ENCODE data around the gene SLC16A8.

SLC16A8 gene

GRCh38 chr22:38085501-38085900, 1.5 kb upstream of the SLC16A8 start (continued):
- TF ChIP-seq CREB5 (CRISPR knock-in tag; IDR thresholded peaks at IDR 0.05; ENCODE audit: low read depth) (no peak), ARNTL (CRISPR knock-in tag; IDR thresholded peaks at IDR 0.05; ENCODE audit: borderline replicate concordance, low read depth) (no peak)

- no peak for TF ChIP-seq PATZ1 (CRISPR knock-in tag; IDR thresholded peaks at IDR 0.05; ENCODE audit: borderline replicate concordance)
- no peak for ATAC-seq
Observed at GRCh38 chr22:38085056-38085455, 1.1 kb upstream of the SLC16A8 start.

GRCh38 chr22:38082986-38083710, 836 bp downstream of the SLC16A8 start:
- ATAC-seq: no peak
- no peak for TF ChIP-seq RARB (CRISPR knock-in tag; IDR thresholded peaks at IDR 0.05)
- TF ChIP-seq TOX (CRISPR knock-in tag; IDR thresholded peaks at IDR 0.05; ENCODE audit: borderline replicate concordance): no peak
- TF ChIP-seq ZNF8 (CRISPR knock-in tag; IDR thresholded peaks at IDR 0.05): no peak
- TF ChIP-seq ZNF70 (CRISPR knock-in tag; IDR thresholded peaks at IDR 0.05): no peak
- no peak for TF ChIP-seq PPARA (CRISPR knock-in tag; IDR thresholded peaks at IDR 0.05; ENCODE audit: borderline replicate concordance)
- TF ChIP-seq OSR1 (CRISPR knock-in tag; IDR thresholded peaks at IDR 0.05): no peak
- TF ChIP-seq ZFP3 (CRISPR knock-in tag; IDR thresholded peaks at IDR 0.05): no peak
- no peak for TF ChIP-seq TCF4 (CRISPR knock-in tag; IDR thresholded peaks at IDR 0.05; ENCODE audit: borderline replicate concordance)
- TF ChIP-seq SNAI2 (CRISPR knock-in tag; IDR thresholded peaks at IDR 0.05): no peak
- no peak for TF ChIP-seq ARNTL (CRISPR knock-in tag; IDR thresholded peaks at IDR 0.05; ENCODE audit: borderline replicate concordance, low read depth)
- TF ChIP-seq ZFP30 (CRISPR knock-in tag; IDR thresholded peaks at IDR 0.05): no peak
- no peak for TF ChIP-seq ZNF565 (CRISPR knock-in tag; conservative IDR thresholded peaks at IDR 0.05; ENCODE audit: low read depth)
- no peak for TF ChIP-seq ISL1 (CRISPR knock-in tag; IDR thresholded peaks at IDR 0.05)
- no peak for TF ChIP-seq BACH2 (CRISPR knock-in tag; IDR thresholded peaks at IDR 0.05; ENCODE audit: borderline replicate concordance)
- no peak for TF ChIP-seq PATZ1 (CRISPR knock-in tag; IDR thresholded peaks at IDR 0.05; ENCODE audit: borderline replicate concordance)
- TF ChIP-seq POU6F1 (CRISPR knock-in tag; IDR thresholded peaks at IDR 0.05; ENCODE audit: borderline replicate concordance, low read depth): no peak
- no peak for TF ChIP-seq CSRNP3 (CRISPR knock-in tag; IDR thresholded peaks at IDR 0.05)
- TF ChIP-seq TSHZ2 (CRISPR knock-in tag; IDR thresholded peaks at IDR 0.05): no peak
